Keratinocyte (primary cell): ENCODE measurements around the gene SEMA3F. TPM values are rescaled to one million over a fixed set of nuclear protein-coding genes. Genes with fewer than 3 reads are reported as not detected.

Experiments used
- DNase-seq: peaks from one replicate; pipeline ENCODE4 v3.0.0-alpha.2; 2011; ENCODE audit warnings: low read depth, missing footprints, low spot score
- FAIRE-seq: peaks from 2 replicates; lab custom pipeline; 2011; peaks lifted over from hg19 to GRCh38; lab: Jason Lieb, UNC
- H2AFZ ChIP-seq: 2 replicates; pipeline ENCODE4 v1.6.0; 2012; ENCODE audit warnings: low read length, control low read depth, inconsistent platforms; ENCODE audit not compliant: control insufficient read depth
- H3K27ac ChIP-seq: 2 replicates; pipeline ENCODE4 v1.5.1; 2011; ENCODE audit warnings: low read length; ENCODE audit not compliant: control insufficient read depth, insufficient read depth
- H3K27me3 ChIP-seq: 3 replicates; pipeline ENCODE4 v1.6.0; 2011; ENCODE audit warnings: low read length; ENCODE audit not compliant: control insufficient read depth, insufficient read depth; ENCODE audit errors: extremely low read depth
- H3K36me3 ChIP-seq, 2 experiments: 2 replicates in 1 of 2; 3 replicates in 1 of 2; pipeline ENCODE4 v1.5.1; 2011; ENCODE audit warnings: low read length in 2 of 2, mild to moderate bottlenecking in 1 of 2; ENCODE audit not compliant: control insufficient read depth in 2 of 2, insufficient read depth in 2 of 2; ENCODE audit errors: extremely low read depth in 1 of 2
- H3K4me1 ChIP-seq: 3 replicates; pipeline ENCODE4 v1.5.1; 2011; ENCODE audit warnings: low read length; ENCODE audit not compliant: control insufficient read depth, insufficient read depth; ENCODE audit errors: extremely low read depth
- H3K4me2 ChIP-seq: 3 replicates; pipeline ENCODE4 v1.6.0; 2011; ENCODE audit warnings: low read depth, low read length; ENCODE audit not compliant: control insufficient read depth, insufficient read depth; ENCODE audit errors: extremely low read depth
- H3K4me3 ChIP-seq, 3 experiments: fragments of 200-600 bp in 1 of 3; sonication (generic) in 1 of 3; 2 replicates in 2 of 3; 3 replicates in 1 of 3; pipeline ENCODE4 v1.5.1; 2011 to 2016; ENCODE audit warnings: low read length in 3 of 3, mild to moderate bottlenecking in 3 of 3, control low read depth in 2 of 3, inconsistent platforms in 1 of 3, low read depth in 1 of 3, mixed read lengths in 1 of 3, mixed run types in 1 of 3, moderate library complexity in 1 of 3; ENCODE audit not compliant: control insufficient read depth in 2 of 3, insufficient read depth in 2 of 3; ENCODE audit errors: extremely low read depth in 1 of 3
- H3K79me2 ChIP-seq: 2 replicates; pipeline ENCODE4 v1.6.0; 2012; ENCODE audit warnings: low read length; ENCODE audit not compliant: control insufficient read depth, insufficient read depth
- H3K9ac ChIP-seq: 3 replicates; pipeline ENCODE4 v1.6.0; 2011; ENCODE audit warnings: low read length; ENCODE audit not compliant: control insufficient read depth, insufficient read depth; ENCODE audit errors: extremely low read depth
- H3K9me1 ChIP-seq: 3 replicates; pipeline ENCODE4 v1.6.0; 2011; ENCODE audit warnings: low read length; ENCODE audit not compliant: control insufficient read depth, insufficient read depth; ENCODE audit errors: extremely low read depth
- H3K9me3 ChIP-seq: 2 replicates; pipeline ENCODE4 v1.5.1; 2012; ENCODE audit warnings: low read depth, low read length; ENCODE audit not compliant: control insufficient read depth
- H4K20me1 ChIP-seq: 3 replicates; pipeline ENCODE4 v1.6.0; 2011; ENCODE audit warnings: low read length; ENCODE audit not compliant: control insufficient read depth, insufficient read depth; ENCODE audit errors: extremely low read depth
- CTCF ChIP-seq, 3 experiments: IDR thresholded peaks in 1 of 3; conservative IDR thresholded peaks in 1 of 3; optimal IDR thresholded peaks in 1 of 3; 2 replicates in 2 of 3; 3 replicates in 1 of 3; pipeline versions ENCODE3 to v1.5.1; 2011; ENCODE audit warnings: low read length in 3 of 3, mild to moderate bottlenecking in 3 of 3, moderate library complexity in 2 of 3, control low read depth in 1 of 3, inconsistent platforms in 1 of 3; ENCODE audit not compliant: insufficient read depth in 2 of 3; ENCODE audit errors: extremely low read depth in 1 of 3
- EZH2 ChIP-seq: IDR thresholded peaks from one replicate; pipeline ENCODE4 v1.6.1; 2012; ENCODE audit warnings: inconsistent platforms, mild to moderate bottlenecking, low read length, moderate library complexity
- dilution Hi-C: fragments of 300-500 bp; cut with MboI; formaldehyde crosslinking; loops from one replicate; pipeline ENCODE4 v1.7.0; 2020; ENCODE audit warnings: low sequenced_read_pairs; ENCODE audit not compliant: extremely low pct_ligation_motif_present
- polyA plus RNA-seq, 5 experiments: library from polyadenylated mRNA; depleted of rRNA in 3 of 5; stranded (reverse) in 3 of 5; stranded (forward) in 1 of 5; unstranded in 1 of 5; fragments of >200 nt; gene quantifications; 1 replicate in 1 of 5; 2 replicates in 3 of 5; 3 replicates in 1 of 5; pipeline versions ENCODE4 v1.2.1 to v1.2.3, GENCODE V29; 2011 to 2012; ENCODE audit warnings: missing spikeins in 2 of 5, low read depth in 1 of 5, low replicate concordance in 1 of 5

The SEMA3F gene
- polyA plus RNA-seq, 1 donor (not counting 4 experiments of a cell fraction or from before 2014, with no cell fraction given), result 72.8 TPM

GRCh38 chr3:50203113-50203808 lies 48.1 kb downstream of the SEMA3F start:
- no peak overlapping the region for H2AFZ ChIP-seq
- no peaks in the 10 kb centered on the region for H3K79me2 ChIP-seq
- no peaks in the 10 kb centered on the region for H3K36me3 ChIP-seq
- TF ChIP-seq EZH2 (no peak), CTCF (optimal IDR thresholded peaks at IDR 0.05 in 1 of 3, IDR thresholded peaks at IDR 0.05 in 1 of 3, conservative IDR thresholded peaks at IDR 0.05 in 1 of 3; ENCODE audit: extremely low read depth in 1 of 3, insufficient read depth in 2 of 3, low read length in 3 of 3) (no peak)
- H4K20me1 ChIP-seq, result no peaks in the 10 kb centered on the region
- dilution Hi-C loops, result no loop called here
- H3K4me2 ChIP-seq, result no peak overlapping the region
- FAIRE-seq (no peak), DNase-seq (no peak)
- no peaks in the 10 kb centered on the region for H3K9me1 ChIP-seq
- H3K27ac ChIP-seq, result no peak overlapping the region
- no peak overlapping the region for H3K9ac ChIP-seq
- H3K27me3 ChIP-seq, result peaks cover 63% of the 10 kb centered on the region
- no peaks in the 10 kb centered on the region for H3K9me3 ChIP-seq
- peaks cover 9% of the 10 kb centered on the region for H3K4me1 ChIP-seq
- H3K4me3 ChIP-seq, result no peak overlapping the region

- DNase-seq (no peak), FAIRE-seq (no peak)
- H3K4me1 ChIP-seq, result peaks cover 9% of the 10 kb centered on the region
- no peaks in the 10 kb centered on the region for H3K9me1 ChIP-seq
- TF ChIP-seq EZH2 (peak; percentile 35), CTCF (optimal IDR thresholded peaks at IDR 0.05 in 1 of 3, IDR thresholded peaks at IDR 0.05 in 1 of 3, conservative IDR thresholded peaks at IDR 0.05 in 1 of 3; ENCODE audit: extremely low read depth in 1 of 3, insufficient read depth in 2 of 3, low read length in 3 of 3) (no peak)
- no peak overlapping the region for H3K4me3 ChIP-seq
- H3K4me2 ChIP-seq, result no peak overlapping the region
- no peak overlapping the region for H3K9ac ChIP-seq
- H3K36me3 ChIP-seq, result no peaks in the 10 kb centered on the region
- H3K9me3 ChIP-seq, result no peaks in the 10 kb centered on the region
- no peak overlapping the region for H2AFZ ChIP-seq
- no peak overlapping the region for H3K27ac ChIP-seq
- peaks cover 63% of the 10 kb centered on the region for H3K27me3 ChIP-seq
- H4K20me1 ChIP-seq, result no peaks in the 10 kb centered on the region
- no peaks in the 10 kb centered on the region for H3K79me2 ChIP-seq
- dilution Hi-C loops, result no loop called here
Measured at GRCh38 chr3:50203809-50204803, 49.0 kb downstream of the SEMA3F start.
